H9 (cell line): Measurements from ENCODE around the gene S100G. TPM values are rescaled to one million over a fixed set of nuclear protein-coding genes. Genes with fewer than 3 reads are reported as not detected.

Source experiments
- DNase-seq: peaks from one replicate; pipeline ENCODE4 v3.0.0-alpha.2; 2017
- H2AFZ ChIP-seq: one replicate; pipeline ENCODE4 v1.6.1; 2013; ENCODE audit warnings: mild to moderate bottlenecking, low read length, control low read depth, moderate library complexity
- H2AK5ac ChIP-seq: 2 replicates; pipeline ENCODE4 v1.6.1; 2013; ENCODE audit warnings: low read length, control low read depth, mixed read lengths; ENCODE audit not compliant: insufficient read length
- H2BK120ac ChIP-seq: one replicate; pipeline ENCODE4 v1.6.1; 2013; ENCODE audit warnings: low read depth, mild to moderate bottlenecking, low read length, control low read depth, inconsistent platforms; ENCODE audit not compliant: poor library complexity, severe bottlenecking
- H2BK12ac ChIP-seq: 2 replicates; pipeline ENCODE4 v1.6.1; 2013; ENCODE audit warnings: low read length, control low read depth, mixed read lengths, low read depth; ENCODE audit not compliant: insufficient read length
- H2BK15ac ChIP-seq: 2 replicates; pipeline ENCODE4 v1.6.1; 2013; ENCODE audit warnings: low read depth, low read length, control low read depth
- H2BK20ac ChIP-seq: one replicate; pipeline ENCODE4 v1.6.1; 2013; ENCODE audit warnings: low read depth, mild to moderate bottlenecking, low read length, control low read depth, inconsistent platforms; ENCODE audit not compliant: poor library complexity, severe bottlenecking
- H2BK5ac ChIP-seq: 2 replicates; pipeline ENCODE4 v1.6.1; 2013; ENCODE audit warnings: low read length, control low read depth, mixed read lengths; ENCODE audit not compliant: insufficient read length
- H3K14ac ChIP-seq: 2 replicates; pipeline ENCODE4 v1.6.1; 2013; ENCODE audit warnings: low read length, control low read depth; ENCODE audit not compliant: insufficient read depth
- H3K18ac ChIP-seq: 2 replicates; pipeline ENCODE4 v1.6.1; 2013; ENCODE audit warnings: low read depth, mild to moderate bottlenecking, mixed read lengths, low read length, control low read depth; ENCODE audit not compliant: insufficient read length
- H3K23ac ChIP-seq: 2 replicates; pipeline ENCODE4 v1.6.1; 2013; ENCODE audit warnings: low read length, control low read depth, mixed read lengths, low read depth; ENCODE audit not compliant: insufficient read length
- H3K23me2 ChIP-seq: 2 replicates; pipeline ENCODE4 v1.6.1; 2013; ENCODE audit warnings: low read depth, mild to moderate bottlenecking, mixed read lengths, low read length, control low read depth; ENCODE audit not compliant: insufficient read length, poor library complexity, severe bottlenecking
- H3K27ac ChIP-seq: 2 replicates; pipeline ENCODE4 v1.5.1; 2013; ENCODE audit warnings: low read length, control low read depth, mixed read lengths, low read depth; ENCODE audit not compliant: insufficient read length
- H3K27me3 ChIP-seq: 2 replicates; pipeline ENCODE4 v1.6.1; 2013; ENCODE audit warnings: low read length, control low read depth, inconsistent platforms; ENCODE audit not compliant: insufficient read depth
- H3K4ac ChIP-seq: 2 replicates; pipeline ENCODE4 v1.6.1; 2013; ENCODE audit warnings: low read depth, mild to moderate bottlenecking, control low read depth, inconsistent platforms, low read length, moderate library complexity
- H3K4me1 ChIP-seq: 2 replicates; pipeline ENCODE4 v1.6.1; 2013; ENCODE audit warnings: low read length, control low read depth, inconsistent platforms; ENCODE audit not compliant: insufficient read depth
- H3K4me2 ChIP-seq: 2 replicates; pipeline ENCODE4 v1.6.1; 2013; ENCODE audit warnings: low read length, control low read depth, mixed read lengths; ENCODE audit not compliant: insufficient read length, insufficient read depth
- H3K56ac ChIP-seq: 2 replicates; pipeline ENCODE4 v1.6.1; 2013; ENCODE audit warnings: low read depth, mild to moderate bottlenecking, mixed read lengths, low read length, control low read depth; ENCODE audit not compliant: insufficient read length
- H3K79me1 ChIP-seq: 2 replicates; pipeline ENCODE4 v1.6.1; 2013; ENCODE audit warnings: low read depth, mild to moderate bottlenecking, moderate library complexity, low read length, control low read depth, inconsistent platforms; ENCODE audit not compliant: insufficient read depth, poor library complexity, severe bottlenecking
- H3K79me2 ChIP-seq: 2 replicates; pipeline ENCODE4 v1.6.1; 2013; ENCODE audit warnings: low read length, control low read depth, inconsistent platforms; ENCODE audit not compliant: insufficient read depth
- H3K9ac ChIP-seq: 2 replicates; pipeline ENCODE4 v1.6.1; 2013; ENCODE audit warnings: low read length, control low read depth, mixed read lengths; ENCODE audit not compliant: insufficient read length; ENCODE audit errors: extremely low read depth
- H3K9me3 ChIP-seq: one replicate; pipeline ENCODE4 v1.6.1; 2013; ENCODE audit warnings: low read depth, low read length, inconsistent platforms; ENCODE audit not compliant: control insufficient read depth
- H3T11ph ChIP-seq: one replicate; pipeline ENCODE4 v1.6.1; 2013; ENCODE audit warnings: mild to moderate bottlenecking, low read length, control low read depth, inconsistent platforms
- H4K20me1 ChIP-seq: one replicate; pipeline ENCODE4 v1.6.1; 2013; ENCODE audit not compliant: control insufficient read depth, insufficient read length, insufficient read depth
- H4K5ac ChIP-seq: 2 replicates; pipeline ENCODE4 v1.6.1; 2013; ENCODE audit warnings: low read depth, mild to moderate bottlenecking, mixed read lengths, low read length, control low read depth; ENCODE audit not compliant: insufficient read length
- H4K8ac ChIP-seq: replicated peaks from 2 replicates; pipeline ENCODE4 v1.6.1; 2013; ENCODE audit warnings: low read length, control low read depth, mixed read lengths, low read depth; ENCODE audit not compliant: insufficient read length
- H4K91ac ChIP-seq: 2 replicates; pipeline ENCODE4 v1.6.1; 2013; ENCODE audit warnings: low read depth, mild to moderate bottlenecking, moderate library complexity, mixed read lengths, low read length, control low read depth; ENCODE audit not compliant: insufficient read length
- H3K27ac Mint-ChIP-seq, 3 experiments: 2 replicates in 2 of 3; 3 replicates in 1 of 3; pipeline ENCODE4 v1.8.0; 2020 to 2021; ENCODE audit warnings: mixed read lengths in 3 of 3, mild to moderate bottlenecking in 1 of 3, moderate library complexity in 1 of 3
- H3K27me3 Mint-ChIP-seq: 2 replicates; pipeline ENCODE4 v1.8.0; 2021; ENCODE audit warnings: low read depth, mild to moderate bottlenecking, moderate library complexity, mixed read lengths
- H3K36me3 Mint-ChIP-seq, 3 experiments: 2 replicates in 2 of 3; 3 replicates in 1 of 3; pipeline ENCODE4 v1.8.0; 2020 to 2021; ENCODE audit warnings: low read depth in 3 of 3, mixed read lengths in 3 of 3; ENCODE audit not compliant: insufficient read depth in 1 of 3
- H3K4me1 Mint-ChIP-seq, 2 experiments: 2 replicates each; pipeline ENCODE4 v1.8.0; 2020; ENCODE audit warnings: mixed read lengths in 2 of 2
- H3K4me3 Mint-ChIP-seq, 2 experiments: 2 replicates in 1 of 2; 3 replicates in 1 of 2; pipeline ENCODE4 v1.8.0; 2020 to 2021; ENCODE audit warnings: mild to moderate bottlenecking in 2 of 2, mixed read lengths in 2 of 2, moderate library complexity in 1 of 2
- H3K9me3 Mint-ChIP-seq, 2 experiments: 2 replicates in 1 of 2; 3 replicates in 1 of 2; pipeline ENCODE4 v1.8.0; 2020; ENCODE audit warnings: mild to moderate bottlenecking in 2 of 2, mixed read lengths in 2 of 2, moderate library complexity in 1 of 2
- CTCF ChIP-seq: fragments of 200-600 bp; sonication (generic); conservative IDR thresholded peaks from 3 replicates; pipeline ENCODE4 v1.8.0; 2021; ENCODE audit warnings: antibody characterized with exemption, mild to moderate bottlenecking
- WGBS: extraction: QIAGEN DNeasy Blood & Tissue Kit; methylation state at CpG from one replicate; pipeline ENCODE4 v1.1.7; 2013; ENCODE audit warnings: missing lambda C conversion rate, low lambda C conversion rate, mixed read lengths; ENCODE audit not compliant: insufficient read length; ENCODE audit errors: extremely low coverage; 5-methylcytosine and 5-hydroxymethylcytosine counted together
- total RNA-seq: library from RNA; stranded (reverse); gene quantifications from 2 replicates; pipeline ENCODE4 v1.2.1, GENCODE V29; 2021

Gene S100G
- total RNA-seq, 1 experiment from 2014 or later: not detected

GRCh38 chrX:16643176-16643575 is 6.8 kb upstream of the S100G start:
- no peak overlapping the region for H4K91ac ChIP-seq
- no peak overlapping the region for H2BK20ac ChIP-seq
- H2BK12ac ChIP-seq: no peak overlapping the region
- H3K27me3 ChIP-seq: no peaks in the 10 kb centered on the region
- H3K9me3 Mint-ChIP-seq: peaks cover 10 to 12% of the 10 kb centered on the region in 2 experiments
- H3K27me3 Mint-ChIP-seq: no peaks in the 10 kb centered on the region
- no peak overlapping the region for H3K14ac ChIP-seq
- H2AFZ ChIP-seq: no peak overlapping the region
- H3K4me3 Mint-ChIP-seq: no peak overlapping the region
- no peak overlapping the region for H2AK5ac ChIP-seq
- no peak overlapping the region for H2BK15ac ChIP-seq
- no CpG with 5 or more reads among the region's 5 CpGs for WGBS
- peaks cover 29% of the 10 kb centered on the region in 2 experiments for H3K4me1 Mint-ChIP-seq
- H4K8ac ChIP-seq: no peak overlapping the region
- H3K27ac ChIP-seq: no peak overlapping the region
- DNase-seq: no peak
- no peak overlapping the region for H3K18ac ChIP-seq
- no peak overlapping the region for H2BK5ac ChIP-seq
- H3K4me2 ChIP-seq: no peak overlapping the region
- H3K79me2 ChIP-seq: no peaks in the 10 kb centered on the region
- no peaks in the 10 kb centered on the region for H4K20me1 ChIP-seq
- no peak overlapping the region for H3K9ac ChIP-seq
- H3K9me3 ChIP-seq: no peaks in the 10 kb centered on the region
- H3T11ph ChIP-seq: no peak overlapping the region
- no peak overlapping the region for H3K56ac ChIP-seq
- no peak overlapping the region for H3K4ac ChIP-seq
- no peaks in the 10 kb centered on the region for H3K23me2 ChIP-seq
- no peak overlapping the region for H4K5ac ChIP-seq
- no peak overlapping the region for H3K23ac ChIP-seq
- H3K79me1 ChIP-seq: no peaks in the 10 kb centered on the region
- H3K36me3 Mint-ChIP-seq: peaks cover 49 to 85% (median 78%) of the 10 kb centered on the region in 3 experiments
- H3K27ac Mint-ChIP-seq: peak overlapping the region; percentile 33 to 76 (median 52); a peak in 3 of 7 replicates
- H3K4me1 ChIP-seq: peaks cover 6% of the 10 kb centered on the region; the same call in 1 of the 2 replicates
- H2BK120ac ChIP-seq: no peak overlapping the region
- TF ChIP-seq CTCF: no peak
